Upper lobe of left lung (tissue), 4 donors: ENCODE data around the gene ZNF761.
"Not testable (repeated sequence)": the region's sequence is repeated elsewhere in the genome, so short reads cannot be mapped to it uniquely, and the experiment has no call there.

ENCODE experiments used
- POLR2A ChIP-seq, 4 donors: fragments of 450-650 bp; IDR thresholded peaks; one replicate each; pipeline ENCODE4 v1.5.1; 2016 to 2017; ENCODE audit warnings: antibody characterized with exemption in 4 of 4, mild to moderate bottlenecking in 2 of 4
- TF ChIP-seq, protein P1 (sequence below), 6 experiments: fragments of 450-650 bp in 4 of 6; fragments of 200-600 bp in 2 of 6; sonication (generic) in 2 of 6; IDR thresholded peaks; one replicate each; pipeline ENCODE4 v1.5.1; 2016 to 2019; ENCODE audit warnings: antibody characterized with exemption in 6 of 6

DNA sequence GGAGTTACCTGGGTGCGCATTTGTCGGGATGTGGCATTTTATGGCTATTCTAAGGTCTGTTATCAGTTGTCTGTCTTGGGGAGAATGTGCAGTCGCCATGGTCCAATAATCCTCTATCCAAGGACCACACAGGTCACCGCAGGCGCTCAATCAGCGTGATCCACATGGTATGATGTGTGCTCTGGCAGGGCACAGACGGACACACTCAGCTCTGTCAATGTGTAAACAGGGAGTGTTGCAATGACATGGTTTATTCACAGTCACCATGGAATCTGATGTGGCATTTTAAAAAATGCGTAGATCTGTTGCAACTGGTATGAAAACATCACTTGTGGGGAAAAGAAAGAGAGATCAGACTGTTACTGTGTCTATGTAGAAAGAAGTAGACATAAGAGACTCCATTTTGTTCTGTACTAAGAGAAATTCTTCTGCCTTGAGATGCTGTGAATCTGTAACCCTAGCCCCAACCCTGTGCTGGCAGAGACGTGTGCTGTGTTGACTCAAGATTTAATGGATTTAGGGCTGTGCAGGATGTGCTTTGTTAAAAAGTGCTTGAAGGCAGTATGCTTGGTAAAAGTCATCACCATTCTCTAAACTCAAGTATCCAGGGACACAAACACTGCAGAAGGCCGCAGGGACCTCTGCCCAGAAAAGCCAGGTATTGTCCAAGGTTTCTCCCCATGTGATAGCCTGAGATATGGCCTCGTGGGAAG, 65.7 kb downstream of the ZNF761 start:
- TF ChIP-seq, protein P1, sequence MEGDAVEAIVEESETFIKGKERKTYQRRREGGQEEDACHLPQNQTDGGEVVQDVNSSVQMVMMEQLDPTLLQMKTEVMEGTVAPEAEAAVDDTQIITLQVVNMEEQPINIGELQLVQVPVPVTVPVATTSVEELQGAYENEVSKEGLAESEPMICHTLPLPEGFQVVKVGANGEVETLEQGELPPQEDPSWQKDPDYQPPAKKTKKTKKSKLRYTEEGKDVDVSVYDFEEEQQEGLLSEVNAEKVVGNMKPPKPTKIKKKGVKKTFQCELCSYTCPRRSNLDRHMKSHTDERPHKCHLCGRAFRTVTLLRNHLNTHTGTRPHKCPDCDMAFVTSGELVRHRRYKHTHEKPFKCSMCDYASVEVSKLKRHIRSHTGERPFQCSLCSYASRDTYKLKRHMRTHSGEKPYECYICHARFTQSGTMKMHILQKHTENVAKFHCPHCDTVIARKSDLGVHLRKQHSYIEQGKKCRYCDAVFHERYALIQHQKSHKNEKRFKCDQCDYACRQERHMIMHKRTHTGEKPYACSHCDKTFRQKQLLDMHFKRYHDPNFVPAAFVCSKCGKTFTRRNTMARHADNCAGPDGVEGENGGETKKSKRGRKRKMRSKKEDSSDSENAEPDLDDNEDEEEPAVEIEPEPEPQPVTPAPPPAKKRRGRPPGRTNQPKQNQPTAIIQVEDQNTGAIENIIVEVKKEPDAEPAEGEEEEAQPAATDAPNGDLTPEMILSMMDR (IDR thresholded peaks at IDR 0.05), result not testable (repeated sequence)
- not testable (repeated sequence) for TF ChIP-seq POLR2A (IDR thresholded peaks at IDR 0.05)
